Measurements from ENCODE around the gene USB1.

USB1 gene

GRCh38 chr16:58025351-58026138 lies 24.3 kb downstream of the USB1 start, which contains the start of gene MMP15:
TSS of gene MMP15 (plus strand) at chr16:58025754. CDS start at chr16:58026351, 597 bp downstream.
- DNase-seq (ENCODE audit: low read depth) = peak; percentile 58
- H3K4me3 ChIP-seq (ENCODE audit: low read length) = peak within 1 kb of the TSS; percentile 63
- no peak for TF ChIP-seq CTCF (conservative IDR thresholded peaks at IDR 0.05; ENCODE audit: low read length)

GRCh38 chr16:58026139-58026704 lies 25.0 kb downstream of the USB1 start:
- TF ChIP-seq CTCF (conservative IDR thresholded peaks at IDR 0.05; ENCODE audit: low read length) = no peak
- H3K4me3 ChIP-seq (ENCODE audit: low read length) = peak overlapping the region; percentile 63
- peak; percentile 45 for DNase-seq (ENCODE audit: low read depth)

DNA sequence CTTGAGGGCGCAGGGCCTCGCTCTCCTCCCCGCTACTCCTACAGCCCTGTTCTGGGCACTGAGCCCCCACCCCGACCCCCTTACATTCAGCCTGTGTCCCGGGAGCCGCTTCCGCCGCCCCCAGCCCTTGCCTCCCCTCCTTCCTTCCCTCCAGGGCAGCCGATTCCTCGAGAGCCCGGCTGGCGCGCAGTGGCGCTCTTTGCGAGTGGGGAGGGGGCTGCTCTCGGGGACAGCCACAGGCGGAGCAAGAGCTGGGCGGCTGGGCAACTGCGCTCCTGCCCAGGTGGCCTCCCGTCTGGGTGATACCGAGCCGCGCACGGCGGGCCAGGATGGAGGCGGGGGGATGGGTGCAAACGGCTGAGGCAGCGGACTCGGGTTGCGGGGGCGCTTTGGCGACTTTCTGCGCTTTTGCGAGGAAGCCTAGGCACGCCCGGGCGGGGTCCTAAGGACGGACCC lies 25.5 kb downstream of the USB1 start:
- peak overlapping the region; percentile 63; the same call in 1 of the 2 replicates for H3K4me3 ChIP-seq (ENCODE audit: low read length)
- no peak for TF ChIP-seq CTCF (conservative IDR thresholded peaks at IDR 0.05; ENCODE audit: low read length)
- no peak for DNase-seq (ENCODE audit: low read depth)

DNA sequence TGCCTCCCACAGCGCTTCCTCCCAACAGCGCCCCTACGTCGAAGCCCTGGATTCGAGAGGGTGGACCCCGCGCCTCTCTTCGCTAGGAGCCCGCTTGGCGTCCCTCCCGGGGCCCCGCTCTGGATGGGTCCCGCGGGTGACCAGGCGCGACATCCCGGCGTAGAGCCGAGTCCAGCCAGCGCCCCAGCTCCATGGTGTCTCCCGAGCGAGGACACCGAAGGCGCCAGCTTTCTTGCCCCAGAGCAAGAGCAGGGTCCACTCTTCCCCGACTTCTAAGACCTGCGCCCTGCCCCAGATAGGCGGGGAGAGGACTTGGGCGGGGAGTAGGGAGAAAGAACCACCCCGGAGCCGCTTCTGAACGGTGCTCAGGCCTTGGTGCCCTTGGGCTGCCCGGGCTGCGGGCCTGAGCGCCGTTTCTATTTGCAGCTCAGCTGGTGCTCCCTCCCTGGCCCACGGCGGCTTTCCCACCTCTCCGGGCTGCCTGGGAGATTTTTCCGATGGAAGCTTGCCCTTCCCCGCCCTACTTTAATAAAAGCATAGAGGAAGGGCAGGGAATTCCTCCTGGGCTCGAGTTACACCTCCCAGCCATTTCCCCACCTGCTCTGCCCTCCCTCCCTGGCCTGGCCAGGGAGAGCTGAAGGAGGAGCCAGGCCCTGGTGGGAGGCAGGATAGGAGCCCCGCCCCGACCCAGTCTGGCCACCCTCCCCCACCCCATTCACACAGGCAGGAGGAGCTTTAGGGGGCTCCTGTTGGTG lies 26.1 kb downstream of the USB1 start:
- DNase-seq (ENCODE audit: low read depth) = no peak
- no peak overlapping the region for H3K4me3 ChIP-seq (ENCODE audit: low read length)
- TF ChIP-seq CTCF (conservative IDR thresholded peaks at IDR 0.05; ENCODE audit: low read length) = no peak

DNA sequence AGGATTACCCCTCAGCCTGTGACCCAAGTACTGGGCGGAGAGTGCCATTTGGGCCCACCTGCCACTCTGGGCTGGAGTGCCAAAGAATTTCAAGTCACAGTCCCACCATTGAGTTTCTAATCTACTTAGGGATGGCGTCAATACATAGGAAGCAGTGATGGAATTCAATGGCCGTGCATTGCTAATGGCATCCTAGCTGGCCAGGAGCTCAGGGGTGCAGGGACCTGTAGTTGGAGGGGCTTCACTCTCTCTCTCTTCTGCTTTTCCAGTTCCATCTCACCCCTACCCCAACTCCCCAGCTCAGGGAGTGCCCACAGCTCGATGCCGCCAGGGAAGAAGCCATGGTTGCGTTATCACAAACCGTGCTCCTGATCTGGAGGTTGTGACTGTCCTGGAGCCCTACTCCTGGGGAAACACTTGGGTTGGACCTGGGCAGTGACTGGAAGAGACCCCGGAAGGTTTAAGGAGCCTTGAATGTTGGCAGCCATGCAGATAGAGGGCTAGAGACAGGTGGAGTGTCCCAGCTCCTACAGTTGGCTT lies 26.8 kb downstream of the USB1 start:
- no peak overlapping the region for H3K4me3 ChIP-seq (ENCODE audit: low read length)
- TF ChIP-seq CTCF (conservative IDR thresholded peaks at IDR 0.05; ENCODE audit: low read length) = no peak
- DNase-seq (ENCODE audit: low read depth) = no peak

DNA sequence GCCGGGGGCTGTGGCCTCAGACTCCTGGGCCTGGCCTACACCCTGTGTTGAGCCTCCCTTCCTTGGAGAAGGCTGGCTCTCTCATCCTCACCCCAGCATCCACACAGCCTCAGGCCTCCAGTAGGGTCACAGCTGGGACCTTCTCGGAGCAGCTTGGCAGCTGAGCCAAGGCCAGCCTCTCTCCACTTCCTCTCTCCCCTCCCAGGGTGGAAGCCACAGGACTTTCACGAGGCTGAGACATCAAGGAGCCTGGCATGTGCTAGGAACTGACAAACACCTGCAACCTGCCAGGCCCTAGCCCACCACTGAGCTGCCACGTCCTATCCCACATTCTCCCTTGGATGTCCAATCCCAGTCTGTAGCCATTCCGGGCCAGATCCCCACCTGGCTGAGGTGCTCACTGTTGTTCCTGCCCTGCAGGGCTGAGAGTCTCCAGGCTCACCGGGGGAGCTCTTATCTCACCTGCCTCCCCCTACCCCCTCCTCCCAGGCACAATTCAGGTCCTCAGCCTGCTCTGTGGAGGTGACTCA lies 27.4 kb downstream of the USB1 start:
- no peak overlapping the region for H3K4me3 ChIP-seq (ENCODE audit: low read length)
- no peak for DNase-seq (ENCODE audit: low read depth)
- no peak for TF ChIP-seq CTCF (conservative IDR thresholded peaks at IDR 0.05; ENCODE audit: low read length)
